CD4-positive, alpha-beta T cell (primary cell): ENCODE measurements around the gene VWF. TPM values are rescaled to one million over a fixed set of nuclear protein-coding genes. Genes with fewer than 3 reads are reported as not detected.

Source experiments
- ATAC-seq: fragments of 200-7000 bp; cut with Tn5 transposase; one replicate; pipeline ENCODE4 v1.10.0; 2022; ENCODE audit warnings: mild to moderate bottlenecking; ENCODE audit not compliant: poor library complexity
- CTCF ChIA-PET: fragments of 350-600 bp; sonication (Branson Sonifier 250); formaldehyde crosslinking; loops from one replicate; lab custom pipeline; 2021; ENCODE audit warnings: antibody characterized with exemption, inconsistent platforms; lab: Charles Lee
- POLR2A ChIA-PET: fragments of 350-600 bp; sonication (Branson Sonifier 250); formaldehyde crosslinking; loops from one replicate; lab custom pipeline; 2021; ENCODE audit warnings: antibody characterized with exemption, inconsistent platforms; lab: Charles Lee
- DNase-seq, 14 experiments: peaks; one replicate each; pipeline ENCODE4 v3.0.0-alpha.2; 2013 to 2020; ENCODE audit warnings: mixed read lengths in 2 of 14
- H3K27ac ChIP-seq, 2 donors: one replicate each; pipeline versions ENCODE4 v1.5.1 to v1.7.0; 2013; ENCODE audit warnings: low read length in 2 of 2, low read depth in 1 of 2, mild to moderate bottlenecking in 1 of 2
- H3K27me3 ChIP-seq, 2 experiments: 1 replicate in 1 of 2; 2 replicates in 1 of 2; pipeline versions ENCODE4 v1.6.1 to v1.7.0; 2013; ENCODE audit warnings: low read length in 2 of 2, control low read depth in 1 of 2, mild to moderate bottlenecking in 1 of 2, moderate library complexity in 1 of 2; ENCODE audit not compliant: insufficient read depth in 2 of 2, control insufficient read depth in 1 of 2
- H3K36me3 ChIP-seq: one replicate; pipeline ENCODE4 v1.6.1; 2013; ENCODE audit warnings: low read length, control low read depth; ENCODE audit not compliant: insufficient read depth
- H3K4me1 ChIP-seq: one replicate; pipeline ENCODE4 v1.6.1; 2013; ENCODE audit warnings: low read length, control low read depth; ENCODE audit not compliant: insufficient read depth
- H3K4me3 ChIP-seq: one replicate; pipeline ENCODE4 v1.5.1; 2013; ENCODE audit warnings: mild to moderate bottlenecking, low read length, moderate library complexity
- H3K9me3 ChIP-seq, 2 experiments: 1 replicate in 1 of 2; 2 replicates in 1 of 2; pipeline versions ENCODE4 v1.6.1 to v1.7.0; 2013; ENCODE audit warnings: low read length in 2 of 2, mild to moderate bottlenecking in 2 of 2, control low read depth in 1 of 2, moderate library complexity in 1 of 2; ENCODE audit not compliant: control insufficient read depth in 1 of 2, insufficient read depth in 1 of 2
- H3K27ac Mint-ChIP-seq: one replicate; pipeline ENCODE4 v1.8.0; 2020; ENCODE audit warnings: mixed read lengths
- H3K27me3 Mint-ChIP-seq: one replicate; pipeline ENCODE4 v1.8.0; 2021; ENCODE audit warnings: mixed read lengths
- H3K36me3 Mint-ChIP-seq: one replicate; pipeline ENCODE4 v1.8.0; 2021; ENCODE audit warnings: low read depth, mixed read lengths
- H3K4me1 Mint-ChIP-seq: one replicate; pipeline ENCODE4 v1.8.0; 2021; ENCODE audit warnings: low read depth, mixed read lengths
- H3K4me3 Mint-ChIP-seq: one replicate; pipeline ENCODE4 v1.8.0; 2020; ENCODE audit warnings: mild to moderate bottlenecking, mixed read lengths
- H3K9me3 Mint-ChIP-seq: one replicate; pipeline ENCODE4 v1.8.0; 2020; ENCODE audit warnings: mixed read lengths
- CTCF ChIP-seq: fragments of 200-600 bp; IDR thresholded peaks from one replicate; pipeline ENCODE4 v1.8.0; 2022; ENCODE audit warnings: antibody characterized with exemption, mild to moderate bottlenecking
- intact Hi-C, 2 experiments: fragments of 100-400 bp; cut with DNase I in 1 of 2; cut with micrococcal nuclease in 1 of 2; formaldehyde crosslinking; loops; one replicate each; pipeline versions ENCODE4 v1.15.1 to v1.9.0; 2023 to 2025; cut with DNase I, micrococcal nuclease
- total RNA-seq, 174 experiments: library from RNA in 2 of 174; stranded (reverse) in 2 of 174; gene quantifications; one replicate each; pipeline ENCODE4 v1.2.3 and lab custom pipeline; 2021 to 2026

The VWF gene
- total RNA-seq, 2 experiments from 2014 or later = 0.20 TPM; not detected in 1

GRCh38 chr12:5988659-5989116 is 135.8 kb downstream of the VWF start:
- no peak overlapping the region for H3K27ac ChIP-seq
- peaks cover 4% of the 10 kb centered on the region for H3K4me1 ChIP-seq
- Mint-ChIP-seq H3K9me3 (no peaks in the 10 kb centered on the region), H3K27me3 (no peaks in the 10 kb centered on the region), H3K4me1 (no peaks in the 10 kb centered on the region), H3K4me3 (no peak overlapping the region), H3K27ac (no peak overlapping the region), H3K36me3 (no peaks in the 10 kb centered on the region)
- H3K27me3 ChIP-seq = no peaks in the 10 kb centered on the region
- no peak overlapping the region for H3K4me3 ChIP-seq
- H3K36me3 ChIP-seq = no peaks in the 10 kb centered on the region
- DNase-seq (peak; percentile 52 to 83 (median 63)), ATAC-seq (peak; percentile 86)
- CTCF ChIA-PET = interaction anchor here (0.6 to 3.0 kb wide), 4 partner anchors 10 to 299 kb away, joined by 3 to 13 read pairs (median 3); no protein-coding TSS in a partner anchor
- peak; percentile 98 for TF ChIP-seq CTCF
- intact Hi-C loops = loop anchor here (1.0 kb wide), 2 partner anchors 52 to 297 kb away; no protein-coding TSS in a partner anchor
- POLR2A ChIA-PET = no interaction called here
- no peaks in the 10 kb centered on the region for H3K9me3 ChIP-seq

GRCh38 chr12:5988088-5988487 is 136.4 kb downstream of the VWF start:
- ChIA-PET CTCF (interaction anchor here (0.6 to 3.0 kb wide), 4 partner anchors 9 to 300 kb away, joined by 3 to 13 read pairs (median 3); no protein-coding TSS in a partner anchor), POLR2A (no interaction called here)
- intact Hi-C loops = loop anchor here (1.0 kb wide), 2 partner anchors 52 to 297 kb away; no protein-coding TSS in a partner anchor
- DNase-seq = no peak
- Histone ChIP-seq H3K4me3 (no peak overlapping the region), H3K4me1 (peaks cover 4% of the 10 kb centered on the region), H3K36me3 (no peaks in the 10 kb centered on the region), H3K27me3 (no peaks in the 10 kb centered on the region), H3K27ac (no peak overlapping the region), H3K9me3 (no peaks in the 10 kb centered on the region)
- Mint-ChIP-seq H3K27ac (no peak overlapping the region), H3K27me3 (no peaks in the 10 kb centered on the region), H3K4me1 (no peaks in the 10 kb centered on the region), H3K9me3 (no peaks in the 10 kb centered on the region), H3K4me3 (no peak overlapping the region), H3K36me3 (no peaks in the 10 kb centered on the region)
- TF ChIP-seq CTCF = no peak
- no peak for ATAC-seq

GRCh38 chr12:5987573-5987972 is 136.9 kb downstream of the VWF start:
- no peak overlapping the region for H3K27ac ChIP-seq
- POLR2A ChIA-PET = no interaction called here

More at GRCh38 chr12:5987573-5987972, 136.9 kb downstream of the VWF start:
- H3K4me3 Mint-ChIP-seq = no peak overlapping the region
- TF ChIP-seq CTCF = no peak
- intact Hi-C loops = no loop called here
- no peaks in the 10 kb centered on the region for H3K9me3 Mint-ChIP-seq
- Histone ChIP-seq H3K27me3 (no peaks in the 10 kb centered on the region), H3K36me3 (no peaks in the 10 kb centered on the region), H3K9me3 (no peaks in the 10 kb centered on the region), H3K4me3 (no peak overlapping the region), H3K4me1 (peaks cover 4% of the 10 kb centered on the region)
- H3K27ac Mint-ChIP-seq = no peak overlapping the region
- CTCF ChIA-PET = interaction anchor here (1.0 to 3.0 kb wide), 3 partner anchors 9 to 52 kb away, joined by 3 to 13 read pairs (median 3); no protein-coding TSS in a partner anchor
- no peaks in the 10 kb centered on the region for H3K4me1 Mint-ChIP-seq
- no peaks in the 10 kb centered on the region for H3K36me3 Mint-ChIP-seq
- ATAC-seq (no peak), DNase-seq (no peak)
- no peaks in the 10 kb centered on the region for H3K27me3 Mint-ChIP-seq
